GM12872 (cell line): ENCODE data around the gene DLGAP5.
A peak's percentile ranks its signal among the peaks of the same experiment; 100 is the strongest.

ENCODE experiments used
- CTCF ChIP-seq: IDR thresholded peaks from 3 replicates; pipeline ENCODE4 v1.5.1; 2011; ENCODE audit warnings: low read depth, mild to moderate bottlenecking, low read length, moderate library complexity; ENCODE audit not compliant: insufficient read depth

DLGAP5 gene

GRCh38 chr14:55180006-55180405 lies 11.4 kb downstream of the DLGAP5 start:
- TF ChIP-seq CTCF: no peak

- TF ChIP-seq CTCF: no peak
These were observed 20.9 kb downstream of the DLGAP5 start for GRCh38 chr14:55170526-55170925.

- TF ChIP-seq CTCF: peak; percentile 41; the same call in 2 of the 3 replicates
These were observed 30.4 kb downstream of the DLGAP5 start for GRCh38 chr14:55160989-55161388.

- no peak for TF ChIP-seq CTCF
These were observed 33.0 kb downstream of the DLGAP5 start for GRCh38 chr14:55158412-55158811.

GRCh38 chr14:55157080-55157479 lies 34.3 kb downstream of the DLGAP5 start:
- TF ChIP-seq CTCF: no peak

- no peak for TF ChIP-seq CTCF
These were observed 37.4 kb downstream of the DLGAP5 start for GRCh38 chr14:55153951-55154350.

GRCh38 chr14:55152052-55152753 lies 39.2 kb downstream of the DLGAP5 start:
- no peak for TF ChIP-seq CTCF
